Measurements from ENCODE around the gene ING3.

ING3 gene

GRCh38 chr7:120950539-120951308 lies at the start of gene ING3:
Gene ING3, plus strand, starts transcription at chr7:120950777. Its CDS starts 120 bp downstream, at chr7:120950897.
- DNase-seq, result peak; percentile 96 to 98

- no peak for DNase-seq
Measured at GRCh38 chr7:120915314-120916105, 35.1 kb upstream of the ING3 start.

GRCh38 chr7:120916121-120916520 lies 34.5 kb upstream of the ING3 start:
- no peak for DNase-seq

- no peak for DNase-seq
Measured at GRCh38 chr7:120916538-120916937, 34.0 kb upstream of the ING3 start.

GRCh38 chr7:120919466-120919865 lies 31.1 kb upstream of the ING3 start:
- no peak for DNase-seq

- DNase-seq, result no peak
Measured at GRCh38 chr7:120920034-120920433, 30.5 kb upstream of the ING3 start.

GRCh38 chr7:120920591-120921274 lies 29.8 kb upstream of the ING3 start:
- DNase-seq, result no peak

GRCh38 chr7:120924837-120925236 lies 25.7 kb upstream of the ING3 start:
- DNase-seq, result no peak

- no peak for DNase-seq
Measured at GRCh38 chr7:120925392-120925791, 25.2 kb upstream of the ING3 start.

- no peak for DNase-seq
Measured at GRCh38 chr7:120926943-120927346, 23.6 kb upstream of the ING3 start.

- DNase-seq, result no peak
Measured at GRCh38 chr7:120927454-120928103, 23.0 kb upstream of the ING3 start.

GRCh38 chr7:120931243-120931642 lies 19.3 kb upstream of the ING3 start:
- DNase-seq, result no peak

GRCh38 chr7:120933475-120933874 lies 17.1 kb upstream of the ING3 start:
- no peak for DNase-seq

GRCh38 chr7:120939345-120939744 lies 11.2 kb upstream of the ING3 start:
- no peak for DNase-seq

GRCh38 chr7:120941064-120941463 lies 9.5 kb upstream of the ING3 start:
- DNase-seq, result no peak

- no peak for DNase-seq
Measured at GRCh38 chr7:120941856-120942255, 8.7 kb upstream of the ING3 start.

- DNase-seq, result no peak
Measured at GRCh38 chr7:120942861-120943260, 7.7 kb upstream of the ING3 start.

- DNase-seq, result no peak
Measured at GRCh38 chr7:120944826-120945562, 5.6 kb upstream of the ING3 start.

- no peak for DNase-seq
Measured at GRCh38 chr7:120947980-120948379, 2.6 kb upstream of the ING3 start.

GRCh38 chr7:120949393-120949911 lies 1.1 kb upstream of the ING3 start:
- no peak for DNase-seq

- DNase-seq, result no peak
Measured at GRCh38 chr7:120949998-120950538, 509 bp upstream of the ING3 start.

- DNase-seq, result no peak
Measured at GRCh38 chr7:120951309-120951699, 727 bp downstream of the ING3 start.

Measured in activated CD4-positive, alpha-beta T cell treated with anti-CD3 and anti-CD28 coated beads for 4 hours (primary cell).